Peyer's patch (tissue), 4 donors: ENCODE measurements around the gene TRUB1.
"Not testable (repeated sequence)": the region's sequence is repeated elsewhere in the genome, so short reads cannot be mapped to it uniquely, and the experiment has no call there.

Source experiments
- CTCF ChIP-seq, 6 experiments: fragments of 450-650 bp in 4 of 6; fragments of 200-600 bp in 2 of 6; sonication (generic) in 1 of 6; IDR thresholded peaks; one replicate each; pipeline ENCODE4 v1.5.1; 2017 to 2019; ENCODE audit warnings: antibody characterized with exemption in 6 of 6, mild to moderate bottlenecking in 3 of 6, moderate library complexity in 1 of 6
- POLR2A ChIP-seq, 2 donors: fragments of 450-650 bp; IDR thresholded peaks; one replicate each; pipeline ENCODE4 v1.5.1; 2017; ENCODE audit warnings: antibody characterized with exemption in 2 of 2, mild to moderate bottlenecking in 2 of 2, moderate library complexity in 2 of 2

DNA sequence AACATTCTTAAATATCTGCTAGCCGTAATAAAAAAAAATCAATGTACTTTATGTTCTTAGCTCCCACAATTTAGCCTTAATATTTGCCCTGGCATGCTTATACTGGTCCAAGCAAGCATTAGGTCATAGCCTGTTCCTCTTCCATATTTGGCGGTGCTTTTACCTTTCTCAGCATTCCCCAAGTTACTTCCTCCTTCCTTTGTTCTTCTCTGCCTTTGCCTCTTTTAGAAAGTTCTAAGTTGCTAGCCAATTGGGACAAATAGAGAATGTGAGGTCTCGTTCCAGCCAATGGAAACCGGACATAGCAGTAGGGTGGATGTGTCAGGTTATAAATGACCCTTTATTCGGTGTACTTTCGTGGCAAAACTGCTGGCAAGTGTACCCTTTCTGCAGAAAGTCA lies 41.0 kb upstream of the TRUB1 start:
- not testable (repeated sequence) for TF ChIP-seq CTCF, POLR2A (IDR thresholded peaks at IDR 0.05)
